GM10248 (cell line): ENCODE measurements around the gene PITPNC1.

ENCODE experiments used
- CTCF ChIA-PET: fragments of 300-600 bp; sonication (Branson Sonifier 250); formaldehyde crosslinking; extraction: SDS; loops from one replicate; lab custom pipeline; 2021; ENCODE audit warnings: antibody characterized with exemption; lab: Yijun Ruan, JAX
- POLR2A ChIA-PET: fragments of 350-650 bp; sonication (Branson Sonifier 250); formaldehyde crosslinking; extraction: SDS; loops from one replicate; lab custom pipeline; 2020; ENCODE audit warnings: antibody characterized with exemption; lab: Yijun Ruan, JAX
- DNase-seq: peaks from one replicate; pipeline ENCODE4 v3.0.0; 2012; ENCODE audit errors: extremely low spot score
- CTCF ChIP-seq: IDR thresholded peaks from 2 replicates; pipeline ENCODE4 v1.5.1; 2012; ENCODE audit warnings: mild to moderate bottlenecking, low read depth; ENCODE audit errors: extremely low read depth, missing control alignments, control extremely low read depth

PITPNC1 gene

GRCh38 chr17:67566656-67567055 is 189.6 kb downstream of the PITPNC1 start:
- ChIA-PET CTCF (no interaction called here), POLR2A (no interaction called here)
- TF ChIP-seq CTCF, result no peak
- DNase-seq, result no peak

DNA sequence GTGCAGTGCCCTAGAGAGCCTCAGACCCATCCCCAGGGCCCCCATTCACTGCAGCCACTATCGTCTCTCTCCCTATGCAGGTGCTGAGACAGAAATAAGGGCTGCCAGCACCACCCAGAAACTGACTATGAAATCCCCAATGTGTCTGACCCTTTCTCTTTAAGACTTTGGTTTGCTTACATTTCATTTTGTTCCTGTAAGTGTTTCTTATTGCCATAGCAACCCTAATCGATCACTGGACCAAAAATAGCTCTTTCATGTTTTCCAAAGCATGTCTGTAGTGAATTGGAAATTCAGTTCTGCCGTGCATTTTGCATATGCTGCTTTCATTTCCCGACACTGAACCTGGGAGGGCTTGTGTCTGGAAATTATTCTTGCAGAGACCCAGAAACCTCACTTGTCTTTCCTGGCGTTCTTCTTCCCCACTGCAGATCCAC is 192.0 kb downstream of the PITPNC1 start:
- no peak for DNase-seq
- TF ChIP-seq CTCF, result no peak
- POLR2A ChIA-PET, result interaction anchor here (1.4 kb wide), 1 partner anchor 9 kb away, joined by 3 read pairs; no protein-coding TSS in a partner anchor
- CTCF ChIA-PET, result interaction anchor here (0.7 to 3.3 kb wide), 10 partner anchors 10 to 194 kb away, joined by 3 to 26 read pairs (median 5); no protein-coding TSS in a partner anchor

GRCh38 chr17:67569873-67570272 is 192.8 kb downstream of the PITPNC1 start:
- TF ChIP-seq CTCF, result no peak
- ChIA-PET POLR2A (no interaction called here), CTCF (interaction anchor here (0.7 to 3.3 kb wide), 14 partner anchors 11 to 195 kb away, joined by 3 to 26 read pairs (median 6); no protein-coding TSS in a partner anchor)
- DNase-seq, result no peak

- CTCF ChIA-PET, result interaction anchor here (0.8 to 3.3 kb wide), 14 partner anchors 12 to 195 kb away, joined by 3 to 26 read pairs (median 4); no protein-coding TSS in a partner anchor
- no peak for DNase-seq
- TF ChIP-seq CTCF, result no peak
- POLR2A ChIA-PET, result interaction anchor here (0.5 kb wide), 1 partner anchor 81 kb away, joined by 4 read pairs; no protein-coding TSS in a partner anchor
Observed at GRCh38 chr17:67570797-67571196, 193.7 kb downstream of the PITPNC1 start.

DNA sequence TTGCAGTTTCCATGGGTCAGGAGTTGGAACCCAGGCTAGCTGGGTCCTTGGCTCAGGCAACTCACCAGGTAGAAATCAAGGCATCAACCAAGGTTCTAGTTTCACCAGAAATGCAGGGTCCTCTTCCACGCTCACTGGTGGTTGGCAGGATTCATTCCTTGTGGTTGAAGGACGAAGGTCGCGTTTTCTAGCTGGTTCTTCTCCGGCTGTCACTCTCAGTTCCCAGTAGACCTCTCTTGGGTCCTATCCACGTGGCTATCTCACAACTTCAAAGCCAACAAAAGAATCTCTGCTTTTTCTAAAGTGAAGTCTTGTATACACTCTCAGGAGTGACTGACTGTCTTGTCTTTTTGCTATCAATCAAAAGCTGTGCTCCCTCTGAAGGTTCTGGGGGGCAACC is 194.4 kb downstream of the PITPNC1 start:
- CTCF ChIA-PET, result interaction anchor here (1.0 to 2.6 kb wide), 8 partner anchors 18 to 196 kb away, joined by 3 to 10 read pairs (median 5); no protein-coding TSS in a partner anchor
- POLR2A ChIA-PET, result interaction anchor here (0.6 kb wide), 1 partner anchor 12 kb away, joined by 5 read pairs; no protein-coding TSS in a partner anchor
- no peak for DNase-seq
- TF ChIP-seq CTCF, result no peak

GRCh38 chr17:67573987-67574657 is 197.0 kb downstream of the PITPNC1 start:
- ChIA-PET POLR2A (interaction anchor here (0.7 to 0.8 kb wide), 2 partner anchors 15 to 34 kb away, joined by 3 to 9 read pairs; no protein-coding TSS in a partner anchor), CTCF (interaction anchor here (1.0 to 1.8 kb wide), 9 partner anchors 11 to 199 kb away, joined by 3 to 6 read pairs (median 4); no protein-coding TSS in a partner anchor)
- DNase-seq, result no peak
- TF ChIP-seq CTCF, result no peak
